ENCODE results near the gene OPCML. TPM values are rescaled to one million over a fixed set of nuclear protein-coding genes. Genes with fewer than 3 reads are reported as not detected.

Gene OPCML
- total RNA-seq, 1 experiment from 2014 or later, result 0.07 TPM

- no peak for DNase-seq (ENCODE audit: low read depth)
- in situ Hi-C loops (cut with HindIII; ENCODE audit: low pct_unique_long_range_greater_than_20kb, low sequenced_read_pairs), result no loop called here
These were observed 260.2 kb downstream of the OPCML start for GRCh38 chr11:133271871-133272776.

GRCh38 chr11:133271206-133271605 lies 261.1 kb downstream of the OPCML start:
- in situ Hi-C loops (cut with HindIII; ENCODE audit: low pct_unique_long_range_greater_than_20kb, low sequenced_read_pairs), result no loop called here
- no peak for DNase-seq (ENCODE audit: low read depth)

DNA sequence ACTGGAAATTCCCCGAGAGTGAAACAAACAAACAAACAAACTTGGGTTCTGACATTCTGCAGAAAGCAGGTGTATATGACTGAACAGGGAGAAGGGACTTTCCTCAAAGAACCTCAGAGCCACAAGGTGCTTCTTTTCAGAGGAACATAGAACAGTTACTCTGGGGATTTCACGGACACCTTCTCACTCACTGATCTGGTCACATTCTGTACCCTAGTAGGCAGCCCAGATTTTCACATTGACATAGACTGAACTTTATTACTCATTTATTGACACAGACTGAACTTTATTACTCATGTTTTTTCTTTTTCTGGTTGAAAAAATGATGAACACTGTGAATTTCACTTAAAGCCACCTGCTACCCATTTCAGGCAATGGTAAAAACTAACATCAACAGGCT lies 263.0 kb downstream of the OPCML start:
- DNase-seq (ENCODE audit: low read depth), result no peak

GRCh38 chr11:133266986-133267385 lies 265.3 kb downstream of the OPCML start:
- in situ Hi-C loops (cut with HindIII; ENCODE audit: low pct_unique_long_range_greater_than_20kb, low sequenced_read_pairs), result no loop called here
- no peak for DNase-seq (ENCODE audit: low read depth)

More for the DNA sequence above, 263.0 kb downstream of the OPCML start:
- in situ Hi-C loops (cut with HindIII; ENCODE audit: low pct_unique_long_range_greater_than_20kb, low sequenced_read_pairs), result no loop called here

DNA sequence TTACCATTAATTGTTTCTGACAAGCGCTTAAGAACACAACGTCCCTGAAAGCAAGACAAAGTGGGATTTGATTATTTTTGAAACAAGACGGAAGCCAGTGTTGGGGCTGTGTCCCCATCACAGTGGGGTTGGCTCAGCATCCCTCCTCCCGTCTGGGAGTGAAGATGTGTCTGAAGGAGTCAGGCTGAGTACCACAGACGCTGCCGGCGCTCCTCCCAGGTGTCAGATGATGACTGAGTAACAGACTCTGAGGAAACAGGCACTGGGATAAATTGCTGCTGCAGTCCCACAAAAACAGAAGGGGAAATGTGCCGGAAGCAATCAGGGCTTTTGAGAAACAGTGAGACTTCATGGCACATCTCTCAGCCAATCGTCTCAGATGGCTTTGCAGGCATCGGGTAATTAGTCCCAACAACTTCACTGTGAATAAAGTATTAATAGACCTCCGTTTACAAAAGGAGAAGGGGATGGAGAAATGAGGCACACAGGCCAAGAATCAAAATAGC lies 266.7 kb downstream of the OPCML start:
- no peak for DNase-seq (ENCODE audit: low read depth)
- in situ Hi-C loops (cut with HindIII; ENCODE audit: low pct_unique_long_range_greater_than_20kb, low sequenced_read_pairs), result no loop called here

DNA sequence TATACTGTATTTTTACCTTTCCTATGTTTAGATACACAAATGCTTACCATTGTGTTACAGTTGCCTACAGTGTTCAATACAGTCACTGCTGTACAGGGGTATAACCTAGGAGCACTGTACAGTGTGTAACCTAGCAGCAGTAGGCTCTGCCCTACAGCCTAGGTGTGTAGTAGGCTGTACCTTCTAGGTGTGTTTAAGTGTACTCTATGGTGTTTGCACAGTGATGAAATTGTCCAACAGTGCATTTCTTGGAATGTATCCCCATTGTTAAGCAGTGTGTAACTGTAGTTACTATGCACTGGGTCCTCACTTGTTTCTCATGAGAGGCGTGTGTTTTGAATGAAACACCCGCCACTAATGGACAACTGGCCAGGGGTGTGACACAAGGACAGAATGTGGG lies 269.0 kb downstream of the OPCML start:
- in situ Hi-C loops (cut with HindIII; ENCODE audit: low pct_unique_long_range_greater_than_20kb, low sequenced_read_pairs), result no loop called here
- DNase-seq (ENCODE audit: low read depth), result no peak

DNA sequence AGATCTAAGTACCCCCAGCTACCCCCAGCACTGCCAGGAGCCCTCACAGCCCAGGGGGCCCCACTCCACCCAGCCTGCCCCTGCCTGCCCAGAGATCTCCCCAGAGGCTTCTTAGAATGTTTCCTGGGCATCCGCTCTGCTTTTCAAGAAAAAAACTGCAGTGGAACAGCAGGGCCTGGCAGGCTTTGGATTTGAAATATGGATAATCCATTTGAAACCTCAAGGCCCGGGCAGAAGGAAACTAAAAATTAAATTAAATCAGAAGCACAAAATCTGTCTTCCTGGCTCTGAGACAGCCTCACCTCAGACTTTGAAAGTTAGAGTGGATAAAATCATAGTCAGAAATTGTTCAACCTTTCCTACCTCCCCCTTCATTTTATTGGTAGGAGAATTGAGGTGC lies 273.6 kb downstream of the OPCML start:
- in situ Hi-C loops (cut with HindIII; ENCODE audit: low pct_unique_long_range_greater_than_20kb, low sequenced_read_pairs), result no loop called here

DNA sequence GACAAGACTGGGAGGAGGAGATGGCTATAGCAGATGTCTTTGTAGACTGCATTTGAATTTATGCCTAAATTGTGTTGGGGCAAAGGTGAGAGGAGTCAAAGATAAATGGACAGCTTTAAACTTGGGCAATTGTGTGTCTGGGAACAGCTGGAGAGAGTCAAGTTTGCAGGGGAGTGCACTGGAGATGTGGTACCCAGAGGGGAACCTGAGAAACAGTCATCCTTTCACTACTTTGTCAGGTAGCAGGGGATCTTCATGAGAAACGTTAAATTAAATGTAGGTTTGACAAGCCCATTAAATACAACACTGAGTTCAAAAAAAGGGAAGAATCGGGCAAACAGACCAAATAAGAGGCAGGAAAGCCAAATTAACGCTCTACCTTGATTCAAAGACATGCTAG lies 277.7 kb downstream of the OPCML start:
- in situ Hi-C loops (cut with HindIII; ENCODE audit: low pct_unique_long_range_greater_than_20kb, low sequenced_read_pairs), result no loop called here

More for the DNA sequence above, 273.6 kb downstream of the OPCML start:
- DNase-seq (ENCODE audit: low read depth), result no peak

GRCh38 chr11:133253570-133253969 lies 278.7 kb downstream of the OPCML start:
- in situ Hi-C loops (cut with HindIII; ENCODE audit: low pct_unique_long_range_greater_than_20kb, low sequenced_read_pairs), result no loop called here
- no peak for DNase-seq (ENCODE audit: low read depth)

More for the DNA sequence above, 277.7 kb downstream of the OPCML start:
- DNase-seq (ENCODE audit: low read depth), result no peak

GRCh38 chr11:133251841-133252240 lies 280.5 kb downstream of the OPCML start:
- in situ Hi-C loops (cut with HindIII; ENCODE audit: low pct_unique_long_range_greater_than_20kb, low sequenced_read_pairs), result no loop called here

GRCh38 chr11:133249530-133249929 lies 282.8 kb downstream of the OPCML start:
- in situ Hi-C loops (cut with HindIII; ENCODE audit: low pct_unique_long_range_greater_than_20kb, low sequenced_read_pairs), result no loop called here

More at GRCh38 chr11:133251841-133252240, 280.5 kb downstream of the OPCML start:
- no peak for DNase-seq (ENCODE audit: low read depth)

GRCh38 chr11:133249065-133249464 lies 283.2 kb downstream of the OPCML start:
- no peak for DNase-seq (ENCODE audit: low read depth)
- in situ Hi-C loops (cut with HindIII; ENCODE audit: low pct_unique_long_range_greater_than_20kb, low sequenced_read_pairs), result no loop called here

More at GRCh38 chr11:133249530-133249929, 282.8 kb downstream of the OPCML start:
- no peak for DNase-seq (ENCODE audit: low read depth)

DNA sequence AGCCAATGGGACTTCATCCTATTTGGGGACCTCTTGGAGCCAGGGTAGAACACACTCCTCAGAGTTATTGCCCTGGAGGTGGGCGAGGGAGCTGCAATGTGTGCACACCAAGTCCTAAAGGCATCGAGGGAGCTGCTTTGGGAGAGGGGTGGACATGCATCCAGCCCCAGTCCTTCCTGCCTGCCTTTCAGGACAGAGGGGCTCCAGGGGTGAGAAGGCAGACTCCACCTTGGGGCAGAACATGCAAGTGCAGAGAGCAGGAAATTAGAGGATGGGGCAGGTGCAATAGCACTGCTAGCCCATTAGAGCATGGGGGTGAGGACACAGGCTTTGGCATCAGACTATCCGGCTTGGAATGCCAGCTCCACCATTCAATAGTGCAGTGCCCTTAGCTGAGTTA lies 288.5 kb downstream of the OPCML start:
- in situ Hi-C loops (cut with HindIII; ENCODE audit: low pct_unique_long_range_greater_than_20kb, low sequenced_read_pairs), result no loop called here
- DNase-seq (ENCODE audit: low read depth), result no peak

- in situ Hi-C loops (cut with HindIII; ENCODE audit: low pct_unique_long_range_greater_than_20kb, low sequenced_read_pairs), result no loop called here
- no peak for DNase-seq (ENCODE audit: low read depth)
These were observed 291.2 kb downstream of the OPCML start for GRCh38 chr11:133240908-133241655.

DNA sequence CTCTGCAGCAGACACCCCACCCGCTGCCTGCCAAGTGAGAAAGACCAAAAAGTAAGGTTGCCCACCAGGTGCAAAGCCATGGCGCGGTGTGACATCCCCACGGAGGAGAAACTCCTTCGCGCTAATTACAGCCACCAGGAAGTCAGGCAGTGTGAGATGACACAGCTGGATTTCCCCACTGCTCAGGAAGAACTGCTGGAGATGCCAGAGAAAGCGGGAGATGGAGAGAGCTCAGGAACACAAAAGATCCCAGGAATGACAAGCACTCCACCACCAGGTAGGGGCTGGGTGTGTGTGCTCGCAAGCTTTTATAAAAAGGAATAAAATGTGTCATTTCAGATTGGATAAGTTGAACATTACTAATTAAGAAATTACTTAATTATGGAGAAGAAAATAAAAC lies 292.7 kb downstream of the OPCML start:
- in situ Hi-C loops (cut with HindIII; ENCODE audit: low pct_unique_long_range_greater_than_20kb, low sequenced_read_pairs), result no loop called here
- no peak for DNase-seq (ENCODE audit: low read depth)

GRCh38 chr11:133238495-133238894 lies 293.8 kb downstream of the OPCML start:
- DNase-seq (ENCODE audit: low read depth), result no peak
- in situ Hi-C loops (cut with HindIII; ENCODE audit: low pct_unique_long_range_greater_than_20kb, low sequenced_read_pairs), result no loop called here

DNA sequence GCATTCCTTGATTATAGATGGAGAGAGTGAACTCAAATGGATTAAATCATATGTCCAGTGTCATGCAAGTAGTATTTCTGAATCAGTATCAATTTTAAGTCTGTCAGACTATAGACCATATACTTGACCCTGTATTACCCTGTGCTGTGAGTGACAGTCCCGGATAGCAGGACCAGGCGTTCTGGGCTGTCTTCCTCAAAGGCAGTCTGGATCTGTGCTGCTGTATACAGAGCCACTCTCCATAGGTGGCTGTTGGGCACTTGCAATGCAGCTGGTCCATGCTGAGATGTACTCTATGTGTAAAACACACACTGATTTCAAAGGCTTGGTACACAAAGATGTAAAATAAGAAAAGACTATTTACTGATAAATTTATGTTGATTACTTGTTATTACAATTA lies 294.3 kb downstream of the OPCML start:
- in situ Hi-C loops (cut with HindIII; ENCODE audit: low pct_unique_long_range_greater_than_20kb, low sequenced_read_pairs), result no loop called here
- DNase-seq (ENCODE audit: low read depth), result no peak

DNA sequence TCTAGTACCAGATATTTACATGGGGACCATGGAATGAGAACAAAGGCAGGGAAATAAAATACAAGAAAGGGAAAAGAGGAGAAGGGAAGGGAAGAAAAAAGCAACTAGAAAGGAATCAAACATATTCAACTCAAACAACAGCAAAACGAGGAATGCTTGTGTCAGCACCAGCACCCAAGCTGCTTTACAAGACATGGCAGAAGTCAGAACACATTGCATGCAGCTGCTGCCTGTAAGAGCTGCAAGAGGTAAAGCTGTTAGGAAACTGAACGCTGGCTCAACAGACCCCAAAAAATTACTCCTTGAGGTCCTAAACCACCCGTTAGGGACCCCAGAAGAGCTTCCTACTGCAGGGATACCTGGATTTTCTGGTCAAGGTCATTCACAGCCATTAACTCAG lies 296.9 kb downstream of the OPCML start:
- no peak for DNase-seq (ENCODE audit: low read depth)
- in situ Hi-C loops (cut with HindIII; ENCODE audit: low pct_unique_long_range_greater_than_20kb, low sequenced_read_pairs), result no loop called here

DNA sequence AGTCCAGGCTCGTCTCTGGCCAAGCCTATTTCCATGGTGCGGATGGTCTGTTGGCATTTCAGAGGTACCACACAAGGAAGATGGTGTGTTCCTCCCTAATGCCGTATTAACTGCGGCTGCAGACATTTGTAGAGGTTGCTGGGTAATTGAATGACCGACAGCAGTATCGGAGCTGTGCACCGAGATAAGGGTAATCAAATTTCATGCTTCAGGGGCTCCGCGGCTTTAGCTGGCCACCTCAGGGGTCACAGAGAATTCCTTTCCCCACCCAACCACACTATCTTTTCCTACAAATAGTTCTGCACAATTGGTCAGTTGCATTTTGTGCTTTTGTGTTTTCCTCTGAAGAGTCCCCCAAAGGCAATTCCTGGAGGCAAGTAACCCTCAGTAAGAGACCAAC lies 297.4 kb downstream of the OPCML start:
- DNase-seq (ENCODE audit: low read depth), result no peak
- in situ Hi-C loops (cut with HindIII; ENCODE audit: low pct_unique_long_range_greater_than_20kb, low sequenced_read_pairs), result no loop called here
